ENCODE measurements around the gene KDF1. TPM values are rescaled to one million over a fixed set of nuclear protein-coding genes. Genes with fewer than 3 reads are reported as not detected.

The KDF1 gene
- total and polyA plus RNA-seq, 2 of the 13 experiments (the other 11 are each of a cell fraction or from before 2014, with no cell fraction given): 1.9 to 4.9 TPM

DNA sequence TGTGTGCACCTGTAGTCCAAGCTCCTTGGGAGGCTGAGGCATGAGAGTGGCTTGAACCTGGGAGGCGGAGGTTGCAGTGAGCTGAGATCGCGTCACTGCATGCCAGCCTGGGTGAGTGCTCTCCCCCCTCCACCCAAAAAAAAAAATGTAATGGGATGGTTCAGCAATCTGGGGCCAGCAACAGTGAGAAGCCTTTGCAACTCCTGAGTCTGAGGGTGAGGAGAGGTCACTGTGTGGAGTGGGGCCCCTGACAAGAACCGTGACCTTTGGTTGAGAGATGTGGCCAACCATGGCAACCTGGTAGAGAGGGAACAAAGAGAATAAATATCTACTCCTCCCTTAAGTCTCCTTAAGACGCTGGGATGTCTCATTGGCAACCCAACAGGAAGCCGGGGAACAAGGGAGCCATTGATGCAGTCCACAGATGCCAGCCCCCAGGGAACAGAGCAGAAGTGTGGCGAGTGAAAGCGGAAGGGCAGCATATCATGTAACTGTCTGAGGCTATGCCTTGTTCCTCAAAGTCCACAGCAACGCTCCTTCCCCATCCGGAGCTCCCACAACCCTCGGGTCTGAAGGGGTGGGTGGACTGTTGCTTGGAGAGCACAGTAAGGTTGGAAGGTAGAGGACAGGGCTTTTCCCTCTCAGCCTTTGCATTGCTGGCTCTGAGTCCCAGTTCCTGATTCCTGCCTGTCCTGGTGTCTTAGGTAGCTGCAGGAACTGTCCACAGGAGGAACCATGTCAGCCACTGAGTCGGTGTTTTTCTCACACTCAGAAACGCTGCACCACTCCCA lies 41.5 kb upstream of the KDF1 start (continued):
- no peak for TF ChIP-seq GABPB1 (CRISPR knock-in tag; IDR thresholded peaks at IDR 0.05)
- no peak for TF ChIP-seq CSRNP1 (CRISPR knock-in tag; IDR thresholded peaks at IDR 0.05)
- no peak for TF ChIP-seq FOXA3 (CRISPR knock-in tag; IDR thresholded peaks at IDR 0.05)
- TF ChIP-seq HOXA9 (CRISPR knock-in tag; IDR thresholded peaks at IDR 0.05; ENCODE audit: borderline replicate concordance): no peak
- no peak for TF ChIP-seq CHCHD3 (CRISPR knock-in tag; IDR thresholded peaks at IDR 0.05)
- no peak for TF ChIP-seq JUND (CRISPR knock-in tag; IDR thresholded peaks at IDR 0.05)
- TF ChIP-seq ZNF639 (CRISPR knock-in tag; conservative IDR thresholded peaks at IDR 0.05): peak; percentile 20; the same call in 1 of the 2 replicates
- no peak for TF ChIP-seq EED (CRISPR knock-in tag; IDR thresholded peaks at IDR 0.05)
- no peak for TF ChIP-seq RBM39 (IDR thresholded peaks at IDR 0.05; ENCODE audit: low read depth, low read length, poor library complexity, severe bottlenecking)
- no peak for TF ChIP-seq ZNF883 (CRISPR knock-in tag; IDR thresholded peaks at IDR 0.05; ENCODE audit: not compliant biosample characterization)
- no peak for TF ChIP-seq TCF7L2 (IDR thresholded peaks at IDR 0.05; ENCODE audit: low read depth, low read length)
- TF ChIP-seq, protein P1, sequence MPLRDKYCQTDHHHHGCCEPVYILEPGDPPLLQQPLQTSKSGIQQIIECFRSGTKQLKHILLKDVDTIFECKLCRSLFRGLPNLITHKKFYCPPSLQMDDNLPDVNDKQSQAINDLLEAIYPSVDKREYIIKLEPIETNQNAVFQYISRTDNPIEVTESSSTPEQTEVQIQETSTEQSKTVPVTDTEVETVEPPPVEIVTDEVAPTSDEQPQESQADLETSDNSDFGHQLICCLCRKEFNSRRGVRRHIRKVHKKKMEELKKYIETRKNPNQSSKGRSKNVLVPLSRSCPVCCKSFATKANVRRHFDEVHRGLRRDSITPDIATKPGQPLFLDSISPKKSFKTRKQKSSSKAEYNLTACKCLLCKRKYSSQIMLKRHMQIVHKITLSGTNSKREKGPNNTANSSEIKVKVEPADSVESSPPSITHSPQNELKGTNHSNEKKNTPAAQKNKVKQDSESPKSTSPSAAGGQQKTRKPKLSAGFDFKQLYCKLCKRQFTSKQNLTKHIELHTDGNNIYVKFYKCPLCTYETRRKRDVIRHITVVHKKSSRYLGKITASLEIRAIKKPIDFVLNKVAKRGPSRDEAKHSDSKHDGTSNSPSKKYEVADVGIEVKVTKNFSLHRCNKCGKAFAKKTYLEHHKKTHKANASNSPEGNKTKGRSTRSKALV (CRISPR knock-in tag; IDR thresholded peaks at IDR 0.05): no peak
